ENCODE data around the gene TAX1BP1.

GRCh38 chr7:27737616-27738015, 2.3 kb upstream of the TAX1BP1 start:
- TF ChIP-seq EZH2 (IDR thresholded peaks at IDR 0.05; ENCODE audit: low read length, unreplicated experiment) (no peak), CTCF (conservative IDR thresholded peaks at IDR 0.05; ENCODE audit: low read depth, low read length) (no peak)

Measured in PC-3 (cell line).